ENCODE results near the gene EWSR1. TPM values are rescaled to one million over a fixed set of nuclear protein-coding genes. Genes with fewer than 3 reads are reported as not detected.
A peak's percentile ranks its signal among the peaks of the same experiment; 100 is the strongest.
"Not testable (repeated sequence)": the region's sequence is repeated elsewhere in the genome, so short reads cannot be mapped to it uniquely, and the experiment has no call there.

EWSR1 gene
- total and polyA plus RNA-seq, 2 experiments from 2014 or later: 154 to 210 TPM

GRCh38 chr22:29245626-29246385 lies 22.3 kb upstream of the EWSR1 start:
- H3K4me1 ChIP-seq (ENCODE audit: insufficient read depth): no peaks in the 10 kb centered on the region
- H3K79me2 ChIP-seq (ENCODE audit: insufficient read depth): no peaks in the 10 kb centered on the region
- H3K36me3 ChIP-seq (ENCODE audit: low read depth): no peaks in the 10 kb centered on the region
- no peaks in the 10 kb centered on the region for H3F3A ChIP-seq (ENCODE audit: insufficient read depth)
- TF ChIP-seq EZH2 (IDR thresholded peaks at IDR 0.05; ENCODE audit: insufficient read depth, poor library complexity, severe bottlenecking) (no peak), EZH2phosphoT487 (IDR thresholded peaks at IDR 0.05; ENCODE audit: insufficient read depth, low read depth) (no peak)
- DNase-seq: peak; percentile 69
- H2AFZ ChIP-seq: no peak overlapping the region
- 36 to 42% methylated on average over 10 to 11 of the region's 11 CpGs for WGBS, 2 experiments (ENCODE audit: low coverage in 1 of 2, low lambda C conversion rate in 2 of 2, missing lambda C conversion rate in 2 of 2)
- no peaks in the 10 kb centered on the region for H3K9me3 ChIP-seq (ENCODE audit: low read depth)
- H3K27ac ChIP-seq: no peak overlapping the region
- H3K9me2 ChIP-seq (ENCODE audit: insufficient read depth): no peaks in the 10 kb centered on the region
- peaks cover 10% of the 10 kb centered on the region for H3K27me3 ChIP-seq (replicated peaks; ENCODE audit: insufficient read depth)
- H3K4me2 ChIP-seq (ENCODE audit: unreplicated experiment): no peak overlapping the region
- H3K9ac ChIP-seq: no peak overlapping the region
- no peak overlapping the region for H3K4me3 ChIP-seq
- H4K20me1 ChIP-seq (ENCODE audit: insufficient read depth): no peaks in the 10 kb centered on the region
- in situ Hi-C loops (cut with MboI): no loop called here

GRCh38 chr22:29247891-29248290 lies 20.2 kb upstream of the EWSR1 start:
- not testable (repeated sequence) for DNase-seq

GRCh38 chr22:29251265-29251664 lies 16.8 kb upstream of the EWSR1 start:
- Histone ChIP-seq H3K79me2 (ENCODE audit: insufficient read depth) (no peaks in the 10 kb centered on the region), H4K20me1 (ENCODE audit: insufficient read depth) (no peaks in the 10 kb centered on the region), H3K9me2 (ENCODE audit: insufficient read depth) (no peaks in the 10 kb centered on the region), H3F3A (ENCODE audit: insufficient read depth) (no peaks in the 10 kb centered on the region), H3K9ac (no peak overlapping the region), H3K36me3 (ENCODE audit: low read depth) (no peaks in the 10 kb centered on the region), H3K4me3 (no peak overlapping the region), H3K4me2 (ENCODE audit: unreplicated experiment) (no peak overlapping the region), H3K4me1 (ENCODE audit: insufficient read depth) (no peaks in the 10 kb centered on the region), H3K9me3 (ENCODE audit: low read depth) (no peaks in the 10 kb centered on the region), H2AFZ (no peak overlapping the region), H3K27me3 (replicated peaks; ENCODE audit: insufficient read depth) (no peaks in the 10 kb centered on the region), H3K27ac (no peak overlapping the region)
- WGBS, 2 experiments (ENCODE audit: low coverage in 1 of 2, low lambda C conversion rate in 2 of 2, missing lambda C conversion rate in 2 of 2): 74 to 80% methylated on average over 5 of the region's 5 CpGs
- TF ChIP-seq EZH2phosphoT487 (IDR thresholded peaks at IDR 0.05; ENCODE audit: insufficient read depth, low read depth): no peak
- TF ChIP-seq EZH2 (IDR thresholded peaks at IDR 0.05; ENCODE audit: insufficient read depth, poor library complexity, severe bottlenecking): no peak
- in situ Hi-C loops (cut with MboI): no loop called here
- no peak for DNase-seq

More at GRCh38 chr22:29247891-29248290, 20.2 kb upstream of the EWSR1 start:
- H3F3A ChIP-seq (ENCODE audit: insufficient read depth); H2AFZ ChIP-seq; H3K36me3 ChIP-seq (ENCODE audit: low read depth); H3K27me3 ChIP-seq (replicated peaks; ENCODE audit: insufficient read depth); H3K27ac ChIP-seq; H3K9me2 ChIP-seq (ENCODE audit: insufficient read depth); H3K9me3 ChIP-seq (ENCODE audit: low read depth); H3K79me2 ChIP-seq (ENCODE audit: insufficient read depth); H4K20me1 ChIP-seq (ENCODE audit: insufficient read depth); in situ Hi-C loops (cut with MboI); H3K4me3 ChIP-seq; H3K9ac ChIP-seq; H3K4me2 ChIP-seq (ENCODE audit: unreplicated experiment); H3K4me1 ChIP-seq (ENCODE audit: insufficient read depth): not testable (repeated sequence)
- WGBS, 2 experiments (ENCODE audit: low coverage in 1 of 2, low lambda C conversion rate in 2 of 2, missing lambda C conversion rate in 2 of 2): 94 to 95% methylated on average over 10 of the region's 10 CpGs

DNA sequence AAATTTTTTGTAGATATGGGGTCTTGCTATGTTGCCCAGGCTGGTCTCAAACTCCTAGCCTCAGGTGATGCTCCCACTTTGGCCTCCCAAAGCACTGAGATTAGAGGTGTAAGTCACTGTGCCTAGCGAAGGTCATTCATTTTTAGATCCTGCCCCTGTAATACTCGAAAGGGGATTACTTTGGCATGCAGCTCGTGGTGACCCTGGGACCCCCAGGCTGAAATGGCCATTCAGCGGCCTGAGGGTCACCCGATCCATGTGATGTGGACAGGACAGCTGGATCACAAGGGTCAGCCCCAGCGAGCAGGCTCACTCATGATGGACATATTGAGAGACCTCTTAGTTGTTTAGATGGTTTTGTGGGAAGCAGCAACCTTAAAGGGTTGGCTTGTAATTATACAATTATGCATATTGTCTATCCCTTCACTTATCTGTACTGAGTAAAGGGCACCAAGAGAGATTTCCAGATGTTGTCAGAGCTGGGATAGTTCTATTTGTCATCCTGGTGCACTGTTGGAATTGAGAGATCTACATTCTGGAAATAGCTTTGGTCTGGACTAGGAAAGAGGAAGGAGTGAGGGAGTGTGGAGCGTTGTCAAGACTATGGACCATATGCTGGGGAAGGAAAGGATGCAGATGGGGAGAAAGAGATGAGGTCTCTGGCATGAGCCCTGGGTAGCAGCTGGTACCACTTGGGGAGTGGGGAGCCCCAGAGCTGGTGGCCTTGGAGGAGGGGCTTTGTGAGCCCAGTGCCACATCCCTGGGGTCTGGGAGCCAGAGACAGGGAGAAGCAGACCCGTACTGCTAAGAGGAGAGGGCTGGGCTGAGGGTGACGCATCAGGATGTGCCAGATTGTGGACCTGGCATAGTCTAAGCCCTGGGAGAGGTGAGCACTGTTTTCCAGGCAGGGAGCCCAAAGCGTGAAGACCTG lies 15.8 kb upstream of the EWSR1 start:
- no peaks in the 10 kb centered on the region for H3K36me3 ChIP-seq (ENCODE audit: low read depth)
- no peak overlapping the region for H3K4me2 ChIP-seq (ENCODE audit: unreplicated experiment)
- H3K27me3 ChIP-seq (replicated peaks; ENCODE audit: insufficient read depth): no peaks in the 10 kb centered on the region
- DNase-seq: no peak
- H2AFZ ChIP-seq: no peak overlapping the region
- H3K4me3 ChIP-seq: no peak overlapping the region
- no peaks in the 10 kb centered on the region for H3F3A ChIP-seq (ENCODE audit: insufficient read depth)
- no peaks in the 10 kb centered on the region for H3K9me3 ChIP-seq (ENCODE audit: low read depth)
- TF ChIP-seq EZH2phosphoT487 (IDR thresholded peaks at IDR 0.05; ENCODE audit: insufficient read depth, low read depth) (no peak), EZH2 (IDR thresholded peaks at IDR 0.05; ENCODE audit: insufficient read depth, poor library complexity, severe bottlenecking) (no peak)
- no peaks in the 10 kb centered on the region for H3K4me1 ChIP-seq (ENCODE audit: insufficient read depth)
- no peaks in the 10 kb centered on the region for H4K20me1 ChIP-seq (ENCODE audit: insufficient read depth)
- H3K9me2 ChIP-seq (ENCODE audit: insufficient read depth): no peaks in the 10 kb centered on the region
- 80 to 84% methylated on average over 10 of the region's 10 CpGs for WGBS, 2 experiments (ENCODE audit: low coverage in 1 of 2, low lambda C conversion rate in 2 of 2, missing lambda C conversion rate in 2 of 2)
- in situ Hi-C loops (cut with MboI): no loop called here
- H3K9ac ChIP-seq: no peak overlapping the region
- H3K79me2 ChIP-seq (ENCODE audit: insufficient read depth): no peaks in the 10 kb centered on the region
- H3K27ac ChIP-seq: no peak overlapping the region

Measured in GM23248 (cell line).